IPS-20b (cell line): ENCODE data around the gene CD3E.

ENCODE experiments used
- H3K27ac ChIP-seq: one replicate; pipeline ENCODE4 v1.5.1; 2013; ENCODE audit warnings: low read length
- H3K27me3 ChIP-seq: 2 replicates; pipeline ENCODE4 v1.6.1; 2013; ENCODE audit warnings: mild to moderate bottlenecking, low read length, inconsistent platforms; ENCODE audit not compliant: insufficient read depth
- H3K36me3 ChIP-seq: 2 replicates; pipeline ENCODE4 v1.6.1; 2013; ENCODE audit warnings: low read depth, mild to moderate bottlenecking, inconsistent platforms, low read length, moderate library complexity; ENCODE audit not compliant: insufficient read depth
- H3K4me1 ChIP-seq: 2 replicates; pipeline ENCODE4 v1.6.1; 2013; ENCODE audit warnings: mild to moderate bottlenecking, control low read depth, inconsistent platforms, low read length, moderate library complexity; ENCODE audit not compliant: insufficient read depth
- H3K4me3 ChIP-seq: 2 replicates; pipeline ENCODE4 v1.5.1; 2013; ENCODE audit warnings: mild to moderate bottlenecking, low read length, inconsistent platforms
- H3K9ac ChIP-seq: 2 replicates; pipeline ENCODE4 v1.6.1; 2013; ENCODE audit warnings: low read depth, mild to moderate bottlenecking, inconsistent platforms, low read length, moderate library complexity
- H3K9me3 ChIP-seq: 2 replicates; pipeline ENCODE4 v1.6.1; 2013; ENCODE audit warnings: mild to moderate bottlenecking, low read depth, low read length, inconsistent platforms; ENCODE audit not compliant: insufficient read depth

CD3E gene

DNA sequence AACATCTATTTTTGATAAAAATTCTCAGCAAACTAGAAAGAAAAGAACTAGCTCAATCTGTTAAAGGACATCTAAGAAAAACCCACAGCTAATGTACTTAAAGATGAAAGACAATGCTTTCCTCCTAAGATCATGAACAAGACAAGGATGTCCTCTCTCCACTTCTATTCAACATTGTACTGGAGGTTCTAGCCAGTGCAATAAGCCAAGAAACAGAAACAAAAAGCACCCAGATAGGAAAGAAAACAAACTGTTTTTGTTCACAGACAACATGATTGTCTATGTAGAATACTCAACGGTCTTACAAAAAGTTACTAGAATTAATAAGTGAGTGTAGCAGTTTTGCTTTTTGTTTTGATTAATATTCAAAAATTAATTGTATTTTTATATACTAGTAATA lies 30.2 kb downstream of the CD3E start:
- Histone ChIP-seq H3K9ac (no peak overlapping the region), H3K4me1 (no peaks in the 10 kb centered on the region), H3K4me3 (no peak overlapping the region), H3K27ac (no peak overlapping the region), H3K9me3 (peaks cover 11% of the 10 kb centered on the region), H3K36me3 (no peaks in the 10 kb centered on the region), H3K27me3 (peaks cover 8% of the 10 kb centered on the region; the same call in 1 of the 2 replicates)

DNA sequence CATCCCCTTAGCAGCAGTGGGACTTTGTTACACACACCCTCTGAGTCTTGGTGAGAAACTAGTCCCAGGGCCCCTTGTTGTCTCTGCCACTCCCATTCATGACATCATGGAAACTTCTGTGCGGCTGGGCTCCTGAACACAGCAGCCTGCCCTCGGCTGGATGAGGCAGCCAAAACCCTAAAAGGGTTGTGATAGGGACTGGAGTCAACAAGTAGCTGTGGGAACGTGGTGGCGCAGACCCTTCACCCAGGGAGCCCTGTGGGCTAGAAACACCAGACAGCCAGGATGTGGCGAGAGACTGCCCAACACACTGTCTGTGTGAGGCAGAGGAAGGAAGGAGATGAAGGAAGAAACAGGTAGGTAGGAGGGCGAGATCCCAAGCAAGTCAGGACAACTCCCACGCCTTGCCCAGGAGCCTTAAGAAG lies 34.1 kb downstream of the CD3E start:
- H3K27ac ChIP-seq: no peak overlapping the region
- H3K9me3 ChIP-seq: peaks cover 3% of the 10 kb centered on the region
- H3K4me1 ChIP-seq: no peaks in the 10 kb centered on the region
- no peak overlapping the region for H3K9ac ChIP-seq
- no peaks in the 10 kb centered on the region for H3K36me3 ChIP-seq
- peaks cover 14% of the 10 kb centered on the region; the same call in 1 of the 2 replicates for H3K27me3 ChIP-seq
- H3K4me3 ChIP-seq: no peak overlapping the region

GRCh38 chr11:118339281-118339961 lies 34.9 kb downstream of the CD3E start:
- no peak overlapping the region for H3K4me3 ChIP-seq
- no peaks in the 10 kb centered on the region for H3K36me3 ChIP-seq
- no peak overlapping the region for H3K9ac ChIP-seq
- no peaks in the 10 kb centered on the region for H3K4me1 ChIP-seq
- no peak overlapping the region for H3K27ac ChIP-seq
- H3K27me3 ChIP-seq: peaks cover 14% of the 10 kb centered on the region; the same call in 1 of the 2 replicates
- no peaks in the 10 kb centered on the region for H3K9me3 ChIP-seq

DNA sequence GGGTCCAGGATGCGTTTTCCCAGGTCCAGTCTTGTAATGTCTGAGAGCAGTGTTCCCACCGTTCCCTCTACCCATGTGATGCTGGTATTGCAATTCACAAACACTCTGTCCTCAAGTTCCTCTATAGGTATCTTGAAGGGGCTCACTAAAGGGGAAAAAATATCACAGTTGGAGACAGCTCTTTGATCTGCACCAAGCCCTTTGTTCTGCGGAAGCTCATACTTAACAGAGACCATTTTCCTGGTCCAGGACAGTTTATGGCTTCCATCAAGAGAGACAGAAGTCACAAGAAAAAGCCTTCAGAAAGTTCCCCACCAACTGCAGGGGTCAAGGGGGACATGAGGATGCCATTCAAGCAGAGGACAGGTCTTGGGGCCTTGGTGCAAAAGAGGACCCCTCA lies 35.9 kb downstream of the CD3E start:
- no peak overlapping the region for H3K4me3 ChIP-seq
- no peaks in the 10 kb centered on the region for H3K36me3 ChIP-seq
- H3K9me3 ChIP-seq: no peaks in the 10 kb centered on the region
- H3K9ac ChIP-seq: no peak overlapping the region
- peaks cover 18% of the 10 kb centered on the region; the same call in 1 of the 2 replicates for H3K27me3 ChIP-seq
- H3K27ac ChIP-seq: no peak overlapping the region
- no peaks in the 10 kb centered on the region for H3K4me1 ChIP-seq

- H3K9me3 ChIP-seq: no peaks in the 10 kb centered on the region
- H3K27me3 ChIP-seq: peaks cover 23% of the 10 kb centered on the region
- no peak overlapping the region for H3K9ac ChIP-seq
- H3K4me3 ChIP-seq: no peak overlapping the region
- no peaks in the 10 kb centered on the region for H3K36me3 ChIP-seq
- no peak overlapping the region for H3K27ac ChIP-seq
- H3K4me1 ChIP-seq: no peaks in the 10 kb centered on the region
Measured at GRCh38 chr11:118341261-118341660, 36.7 kb downstream of the CD3E start.

DNA sequence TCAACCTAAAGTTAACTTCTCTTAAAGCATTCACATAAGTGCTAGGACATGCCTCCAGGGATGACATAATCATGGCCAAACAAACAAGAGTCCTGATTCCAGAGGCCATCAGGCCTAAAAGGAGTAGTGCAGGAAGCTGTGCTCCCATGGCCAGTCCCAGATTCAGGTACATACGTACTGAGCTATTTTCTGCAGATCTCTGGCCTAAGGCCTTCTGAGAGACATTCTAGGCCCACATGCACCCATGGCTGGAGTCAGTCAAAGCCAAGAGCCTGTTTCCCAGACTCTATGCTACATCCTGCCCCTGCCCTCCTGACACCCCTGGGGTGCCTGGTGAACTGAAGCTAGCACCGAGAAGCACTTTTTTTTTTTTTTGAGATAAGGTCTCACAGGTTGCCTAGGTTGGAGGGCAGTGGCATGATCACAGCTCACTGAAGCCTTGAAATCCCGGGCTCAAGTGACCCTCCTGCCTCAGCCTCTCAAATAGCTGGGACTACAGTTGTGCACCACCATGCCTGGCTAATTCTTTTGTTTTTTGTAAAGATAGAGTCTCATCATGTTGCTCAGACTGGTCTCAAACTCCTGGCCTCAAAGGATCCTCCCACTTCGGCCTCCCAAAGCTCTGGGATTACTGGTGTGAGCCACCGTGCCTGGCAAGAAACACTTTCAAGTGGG lies 37.4 kb downstream of the CD3E start:
- H3K9ac ChIP-seq: no peak overlapping the region
- no peak overlapping the region for H3K27ac ChIP-seq
- no peak overlapping the region for H3K4me3 ChIP-seq
- no peaks in the 10 kb centered on the region for H3K9me3 ChIP-seq
- H3K4me1 ChIP-seq: no peaks in the 10 kb centered on the region
- H3K27me3 ChIP-seq: peaks cover 29% of the 10 kb centered on the region
- H3K36me3 ChIP-seq: no peaks in the 10 kb centered on the region

DNA sequence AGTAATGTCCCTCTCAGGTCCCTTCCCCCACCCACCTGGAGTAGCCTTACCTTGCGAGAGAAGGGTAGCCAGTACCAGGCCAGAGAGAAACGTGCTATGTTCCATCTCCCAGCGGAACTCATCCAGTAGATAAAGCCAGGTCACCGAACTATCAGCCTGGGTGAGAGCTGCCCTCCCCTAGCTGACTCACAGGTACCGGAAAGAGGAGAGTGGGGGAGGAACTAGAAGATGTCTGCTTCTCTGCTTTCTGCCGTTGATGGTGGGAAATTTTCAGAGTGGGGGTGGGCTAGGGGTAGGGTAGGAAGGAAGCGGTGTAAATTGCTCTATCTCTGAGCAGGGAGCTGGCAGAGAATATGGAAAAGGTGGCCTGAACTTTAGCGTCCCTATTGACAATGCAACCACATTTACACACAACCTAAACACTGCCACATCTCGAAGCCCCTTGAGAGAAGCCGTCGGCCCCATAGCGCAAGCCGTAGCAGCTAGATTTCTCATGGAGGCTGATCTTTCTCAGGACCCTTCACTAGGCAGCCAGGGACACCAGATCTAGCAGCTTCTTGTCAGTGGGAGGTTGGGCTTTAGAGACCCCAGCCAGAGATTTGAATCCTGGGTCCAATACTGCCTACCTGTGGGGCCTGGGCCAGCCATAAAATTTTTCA lies 38.1 kb downstream of the CD3E start, which contains the start of gene CD3D:
CD3D (minus strand) TSS at position 203 of the 659 bp plus-strand sequence; CDS start at position 105, 98 bp downstream.
- Histone ChIP-seq H3K4me3 (no peak within 1 kb of the TSS), H3K27me3 (peaks cover 36% of the 10 kb centered on the region), H3K4me1 (no peaks in the 10 kb centered on the region), H3K9ac (no peak within 1 kb of the TSS), H3K27ac (no peak within 1 kb of the TSS), H3K9me3 (no peaks in the 10 kb centered on the region), H3K36me3 (no peaks in the 10 kb centered on the region)

DNA sequence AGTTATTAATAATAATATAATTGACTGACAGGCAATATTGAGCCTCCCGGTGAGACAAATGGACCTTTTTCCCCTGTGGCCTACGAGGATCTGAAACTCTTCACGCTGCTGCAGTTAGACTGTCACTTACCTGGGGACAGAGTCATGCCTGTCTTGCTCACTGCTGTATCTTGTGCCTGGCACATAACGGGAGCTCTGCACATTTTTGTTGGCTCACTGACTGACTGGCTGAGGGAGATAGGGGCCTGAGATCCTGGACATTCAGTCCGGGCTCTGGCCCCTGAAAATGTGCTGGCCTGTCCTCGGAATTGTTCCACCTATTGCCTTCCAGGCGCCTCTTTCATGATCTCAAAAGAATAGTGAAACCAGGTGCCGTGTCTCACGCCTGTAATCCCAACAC lies 38.7 kb downstream of the CD3E start:
- no peaks in the 10 kb centered on the region for H3K4me1 ChIP-seq
- H3K36me3 ChIP-seq: no peaks in the 10 kb centered on the region
- H3K9me3 ChIP-seq: no peaks in the 10 kb centered on the region
- H3K4me3 ChIP-seq: no peak overlapping the region
- no peak overlapping the region for H3K9ac ChIP-seq
- no peak overlapping the region for H3K27ac ChIP-seq
- peaks cover 41% of the 10 kb centered on the region for H3K27me3 ChIP-seq

DNA sequence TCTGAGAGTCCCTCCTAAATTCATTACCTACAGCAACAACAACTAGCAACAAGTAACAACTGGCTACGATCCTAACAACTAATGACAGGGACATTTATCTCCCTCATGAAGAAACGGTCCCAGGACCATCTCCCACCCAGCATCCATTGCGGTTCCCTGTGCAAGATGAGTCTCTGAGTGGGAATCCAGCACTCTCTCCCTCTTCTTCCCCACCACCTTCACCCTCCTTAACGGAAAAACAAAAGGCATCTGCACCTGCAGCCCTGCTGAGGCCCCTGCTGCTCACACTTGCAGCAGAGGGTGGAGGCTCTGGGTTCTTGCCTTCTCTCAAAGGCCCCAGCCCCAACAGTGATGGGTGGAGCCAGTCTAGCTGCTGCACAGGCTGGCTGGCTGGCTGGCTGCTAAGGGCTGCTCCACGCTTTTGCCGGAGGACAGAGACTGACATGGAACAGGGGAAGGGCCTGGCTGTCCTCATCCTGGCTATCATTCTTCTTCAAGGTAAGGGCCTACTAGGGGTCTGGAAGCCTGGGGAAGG lies 39.5 kb downstream of the CD3E start, which contains the start of gene CD3G:
CD3G (plus strand) TSS at position 364 of the 535 bp plus-strand sequence; CDS start at position 444, 80 bp downstream.
- H3K9me3 ChIP-seq: no peaks in the 10 kb centered on the region
- H3K4me1 ChIP-seq: no peaks in the 10 kb centered on the region
- H3K27ac ChIP-seq: no peak within 1 kb of the TSS
- H3K4me3 ChIP-seq: no peak within 1 kb of the TSS
- no peak within 1 kb of the TSS for H3K9ac ChIP-seq
- H3K27me3 ChIP-seq: peaks cover 43% of the 10 kb centered on the region
- no peaks in the 10 kb centered on the region for H3K36me3 ChIP-seq

- Histone ChIP-seq H3K27ac (no peak overlapping the region), H3K27me3 (peaks cover 49% of the 10 kb centered on the region), H3K9ac (no peak overlapping the region), H3K9me3 (no peaks in the 10 kb centered on the region), H3K4me1 (no peaks in the 10 kb centered on the region), H3K36me3 (no peaks in the 10 kb centered on the region), H3K4me3 (no peak overlapping the region)
Measured at GRCh38 chr11:118349475-118349874, 44.9 kb downstream of the CD3E start.

DNA sequence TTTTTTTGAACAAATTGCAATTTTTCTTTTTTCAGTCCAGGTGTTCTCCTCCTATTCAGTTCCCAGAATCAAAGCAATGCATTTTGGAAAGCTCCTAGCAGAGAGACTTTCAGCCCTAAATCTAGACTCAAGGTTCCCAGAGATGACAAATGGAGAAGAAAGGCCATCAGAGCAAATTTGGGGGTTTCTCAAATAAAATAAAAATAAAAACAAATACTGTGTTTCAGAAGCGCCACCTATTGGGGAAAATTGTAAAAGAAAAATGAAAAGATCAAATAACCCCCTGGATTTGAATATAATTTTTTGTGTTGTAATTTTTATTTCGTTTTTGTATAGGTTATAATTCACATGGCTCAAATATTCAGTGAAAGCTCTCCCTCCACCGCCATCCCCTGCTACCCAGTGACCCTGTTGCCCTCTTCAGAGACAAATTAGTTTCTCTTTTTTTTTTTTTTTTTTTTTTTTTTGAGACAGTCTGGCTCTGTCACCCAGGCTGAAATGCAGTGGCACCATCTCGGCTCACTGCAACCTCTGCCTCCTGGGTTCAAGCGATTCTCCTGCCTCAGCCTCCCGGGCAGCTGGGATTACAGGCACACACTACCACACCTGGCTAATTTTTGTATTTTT lies 48.7 kb downstream of the CD3E start:
- no peak overlapping the region for H3K9ac ChIP-seq
- H3K27ac ChIP-seq: no peak overlapping the region
- H3K36me3 ChIP-seq: no peaks in the 10 kb centered on the region
- H3K4me1 ChIP-seq: no peaks in the 10 kb centered on the region
- no peaks in the 10 kb centered on the region for H3K9me3 ChIP-seq
- peaks cover 29% of the 10 kb centered on the region for H3K27me3 ChIP-seq
- H3K4me3 ChIP-seq: no peak overlapping the region
